Fibroblast of upper back skin (primary cell): ENCODE results near the gene FGF14.
A peak's percentile ranks its signal among the peaks of the same experiment; 100 is the strongest.

Experiments used
- DNase-seq: peaks from one replicate; pipeline ENCODE4 v3.0.0-alpha.2; 2013

Gene FGF14

GRCh38 chr13:101916108-101916774, 485.6 kb downstream of the FGF14 start:
- DNase-seq: no peak

DNA sequence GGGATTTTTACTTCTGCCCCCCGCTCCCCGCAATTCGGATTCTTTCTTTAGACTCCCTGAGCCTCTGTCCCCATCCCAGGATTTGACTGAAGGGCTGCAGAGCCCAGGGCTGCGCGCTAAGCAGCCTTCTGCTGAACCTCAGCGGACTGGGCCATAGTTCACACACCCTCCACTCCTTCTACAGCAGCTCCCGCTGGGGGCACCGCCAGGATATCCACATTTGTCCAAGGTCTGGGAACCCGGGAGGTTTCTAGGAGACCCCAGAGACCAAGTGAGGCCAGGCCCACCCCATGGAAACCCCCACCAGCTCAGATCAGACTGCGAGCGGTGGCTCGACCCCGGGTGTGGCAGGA, 486.1 kb downstream of the FGF14 start:
- no peak for DNase-seq

GRCh38 chr13:101915331-101915730, 486.5 kb downstream of the FGF14 start:
- DNase-seq: no peak

DNA sequence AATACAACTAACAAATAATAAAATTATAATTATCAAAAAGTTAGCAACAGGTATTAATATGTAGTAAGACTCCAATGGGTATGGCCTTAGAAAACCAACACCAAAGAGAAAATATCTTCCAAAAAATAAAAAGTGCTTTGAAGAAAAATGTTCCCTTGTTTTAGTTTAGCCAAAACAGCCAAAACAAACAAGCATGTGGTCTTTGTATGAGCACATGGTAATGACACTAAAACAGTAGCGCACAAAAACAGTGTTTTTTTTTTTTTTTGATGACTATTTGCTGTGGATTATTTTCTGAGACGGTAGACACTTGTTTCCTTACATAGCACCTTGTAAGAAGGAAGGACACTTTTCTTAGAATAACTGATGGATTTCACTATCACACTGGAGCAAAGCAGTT, 490.1 kb downstream of the FGF14 start:
- no peak for DNase-seq

GRCh38 chr13:101903890-101904289, 498.0 kb downstream of the FGF14 start:
- DNase-seq: no peak

DNA sequence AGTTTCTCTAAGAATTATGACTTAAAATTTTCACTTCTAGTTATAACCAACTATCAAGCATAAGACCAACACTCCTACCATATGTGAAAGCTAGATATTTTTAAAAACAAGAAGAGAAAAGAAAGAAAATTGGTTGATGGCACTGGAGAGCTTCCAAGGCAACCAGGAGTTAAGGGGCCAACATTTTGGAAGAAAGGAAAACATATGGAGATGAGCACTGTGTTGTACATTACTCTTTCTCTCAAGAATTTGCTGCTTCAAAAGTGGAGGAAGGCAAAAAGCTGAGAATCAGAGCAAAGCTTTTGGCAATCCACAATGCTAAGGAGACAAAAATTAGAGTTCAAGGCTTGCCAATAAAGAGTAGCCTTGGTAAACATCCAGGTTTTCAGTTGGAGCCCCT, 503.2 kb downstream of the FGF14 start:
- no peak for DNase-seq

GRCh38 chr13:101896541-101896940, 505.3 kb downstream of the FGF14 start:
- DNase-seq: no peak

DNA sequence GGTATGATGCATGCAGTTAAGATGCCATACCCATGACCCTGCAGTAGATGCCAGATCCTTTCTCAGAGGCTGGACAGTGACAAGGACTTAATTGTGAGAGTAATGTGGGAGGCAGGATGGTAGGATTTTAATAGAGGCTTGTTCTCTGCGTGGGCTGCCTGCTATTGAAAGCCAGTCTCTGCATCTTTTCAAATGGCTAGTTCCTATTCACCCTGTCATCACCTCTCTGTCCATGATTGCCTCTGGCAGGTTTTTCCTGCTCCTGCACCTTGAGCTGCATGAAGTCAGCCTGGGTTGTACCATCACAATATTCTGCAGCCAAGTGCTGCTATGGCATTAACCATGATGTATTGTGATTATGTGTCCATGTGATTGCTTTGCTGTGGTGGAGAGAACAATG, 508.8 kb downstream of the FGF14 start:
- DNase-seq: no peak

- DNase-seq: no peak
Observed at GRCh38 chr13:101892296-101892695, 509.6 kb downstream of the FGF14 start.

DNA sequence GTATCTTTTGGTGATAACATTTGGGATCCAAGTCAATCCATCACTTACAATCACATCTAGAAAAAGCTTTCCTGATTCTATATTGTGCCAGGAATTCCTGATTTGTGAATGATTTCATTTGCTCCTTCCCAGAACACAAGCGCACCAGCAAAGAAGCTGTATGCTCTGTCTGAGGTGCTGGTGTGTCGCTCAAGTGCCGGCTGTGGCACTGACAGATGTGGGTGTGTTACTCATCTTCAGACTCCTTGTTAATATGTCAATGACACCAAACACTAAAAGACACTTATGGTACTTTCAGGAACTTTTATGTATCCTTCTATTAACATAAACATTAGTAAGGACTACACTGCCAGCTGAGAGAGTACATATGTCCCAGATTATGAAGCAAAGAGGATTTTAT, 520.3 kb downstream of the FGF14 start:
- DNase-seq: no peak

GRCh38 chr13:101880581-101880980, 521.3 kb downstream of the FGF14 start:
- DNase-seq: no peak

GRCh38 chr13:101876951-101877350, 524.9 kb downstream of the FGF14 start:
- DNase-seq: no peak

DNA sequence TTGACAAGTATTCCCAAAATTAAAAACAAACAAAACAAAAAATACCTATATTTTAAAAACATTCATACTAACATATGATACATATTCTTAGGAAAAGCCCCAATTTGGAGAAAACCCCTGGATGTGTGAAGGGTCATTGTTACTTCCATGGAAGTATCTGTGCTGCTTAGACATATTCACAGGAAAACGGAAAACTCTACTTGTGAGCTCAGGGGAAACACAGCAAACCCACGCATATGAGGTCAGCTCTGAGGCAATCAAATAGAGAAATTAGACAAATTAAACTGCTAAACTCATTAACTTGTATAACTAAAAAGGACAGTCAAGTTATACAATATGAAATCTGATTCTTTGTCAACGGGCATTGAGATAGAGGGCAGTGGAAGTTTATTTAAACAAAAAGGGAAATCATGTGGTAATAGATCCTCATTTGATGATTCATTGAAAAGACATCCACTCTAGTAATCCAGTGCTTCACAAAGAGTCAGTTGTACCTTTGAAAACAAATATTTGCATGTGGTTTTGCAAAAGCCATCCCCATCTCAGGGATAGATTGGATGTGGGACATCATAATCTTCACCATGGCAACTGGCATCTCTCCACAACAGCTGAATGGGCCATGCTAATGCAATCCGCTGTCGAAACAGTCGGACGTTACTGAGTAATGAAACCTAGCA, 526.0 kb downstream of the FGF14 start:
- peak; percentile 18 for DNase-seq

DNA sequence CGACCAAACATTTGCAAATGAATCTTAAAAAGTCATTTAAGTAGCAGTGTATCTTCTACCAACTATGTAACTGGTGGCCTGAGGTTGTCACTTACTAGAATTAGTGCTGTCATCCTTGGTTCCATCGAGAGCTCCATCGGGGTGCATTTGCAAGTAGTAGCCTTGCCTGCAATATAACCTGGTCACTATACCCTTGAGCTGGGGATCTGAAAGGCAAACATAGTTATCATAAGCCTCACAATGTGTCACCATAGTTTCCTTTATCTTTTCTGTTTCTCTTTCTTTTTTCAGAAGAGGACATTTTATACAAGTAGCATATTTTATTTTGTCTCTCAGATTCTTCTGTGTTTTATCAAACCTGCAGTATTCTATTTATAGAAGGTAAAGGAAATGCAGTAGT, 526.8 kb downstream of the FGF14 start:
- no peak for DNase-seq

GRCh38 chr13:101869553-101869952, 532.3 kb downstream of the FGF14 start:
- DNase-seq: peak; percentile 12

- no peak for DNase-seq
Observed at GRCh38 chr13:101868585-101869469, 533.0 kb downstream of the FGF14 start.

DNA sequence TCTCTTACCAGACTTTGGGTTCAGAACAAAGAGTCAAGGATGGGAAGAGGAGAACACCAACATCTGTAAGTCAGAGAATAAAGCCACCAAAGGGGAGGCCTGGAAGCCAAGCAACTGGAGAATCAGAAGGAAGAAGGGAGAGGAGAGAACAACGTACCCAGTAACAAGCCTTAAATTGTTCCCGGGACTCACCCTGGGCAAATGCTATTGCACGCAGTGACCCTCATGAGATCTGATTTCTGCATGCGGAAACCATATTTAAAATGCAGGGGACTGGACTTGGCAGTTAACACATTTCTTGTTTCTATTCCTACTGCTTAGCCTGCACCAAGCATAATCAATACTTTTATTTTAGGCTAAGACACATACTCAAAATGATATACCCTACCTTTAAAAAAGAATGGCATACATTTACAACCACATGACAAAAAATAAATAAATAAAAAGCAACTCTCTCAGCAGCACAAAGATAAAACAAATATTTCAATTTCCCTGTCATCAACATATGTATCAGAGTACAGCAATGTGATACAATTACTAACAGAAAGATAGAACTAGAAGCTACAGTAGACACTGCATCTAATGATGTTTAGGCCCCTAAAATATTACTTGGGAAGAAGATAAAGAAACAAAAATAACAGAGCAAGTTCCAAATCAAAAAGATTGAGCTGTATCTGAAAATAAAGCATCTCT, 534.8 kb downstream of the FGF14 start:
- DNase-seq: no peak

- no peak for DNase-seq
Observed at GRCh38 chr13:101858860-101859259, 543.0 kb downstream of the FGF14 start.

GRCh38 chr13:101846701-101847100, 555.1 kb downstream of the FGF14 start:
- DNase-seq: no peak

GRCh38 chr13:101846249-101846648, 555.6 kb downstream of the FGF14 start:
- DNase-seq: peak; percentile 54

DNA sequence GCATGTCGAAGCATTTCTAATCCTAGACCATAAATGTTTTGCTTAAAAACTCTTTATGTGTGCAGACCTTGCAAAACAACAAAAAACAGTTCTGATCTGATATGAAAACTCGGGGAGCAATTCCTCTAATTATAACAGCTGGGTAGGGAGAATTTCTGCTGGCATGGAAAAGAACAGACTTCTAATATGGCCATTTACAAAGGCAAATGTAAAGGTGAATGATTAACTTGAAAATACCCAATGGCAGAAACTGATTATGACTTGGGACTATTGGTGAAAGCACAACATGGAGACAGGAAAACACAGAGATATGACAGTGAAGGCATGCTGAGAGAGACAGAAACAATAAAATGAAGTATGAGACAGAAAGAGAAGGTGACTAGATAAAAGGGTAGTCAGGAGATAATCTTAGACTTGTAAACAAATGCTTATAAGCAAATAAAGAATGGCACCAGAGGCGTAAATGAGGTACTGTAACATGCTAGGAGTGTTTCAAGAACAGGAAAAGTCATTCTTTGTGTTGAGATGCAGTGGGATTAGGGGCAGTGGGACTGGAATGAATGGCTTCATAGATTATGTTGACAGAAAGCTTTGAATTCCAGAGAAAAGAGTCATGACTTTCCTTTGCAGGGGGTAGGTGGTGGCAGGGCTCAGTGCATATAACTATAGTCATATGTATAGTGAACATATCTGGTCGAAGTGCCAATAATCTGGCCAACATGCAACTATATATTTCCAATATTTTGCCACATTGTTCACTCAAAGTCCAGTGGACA, 556.4 kb downstream of the FGF14 start:
- DNase-seq: peak; percentile 68

- DNase-seq: no peak
Observed at GRCh38 chr13:101841698-101842097, 560.1 kb downstream of the FGF14 start.
